ENCODE data around the gene TRIM71.
"Not testable (repeated sequence)": the region's sequence is repeated elsewhere in the genome, so short reads cannot be mapped to it uniquely, and the experiment has no call there.

The TRIM71 gene

GRCh38 chr3:32820430-32820829, 2.6 kb downstream of the TRIM71 start:
- no peak for DNase-seq

DNA sequence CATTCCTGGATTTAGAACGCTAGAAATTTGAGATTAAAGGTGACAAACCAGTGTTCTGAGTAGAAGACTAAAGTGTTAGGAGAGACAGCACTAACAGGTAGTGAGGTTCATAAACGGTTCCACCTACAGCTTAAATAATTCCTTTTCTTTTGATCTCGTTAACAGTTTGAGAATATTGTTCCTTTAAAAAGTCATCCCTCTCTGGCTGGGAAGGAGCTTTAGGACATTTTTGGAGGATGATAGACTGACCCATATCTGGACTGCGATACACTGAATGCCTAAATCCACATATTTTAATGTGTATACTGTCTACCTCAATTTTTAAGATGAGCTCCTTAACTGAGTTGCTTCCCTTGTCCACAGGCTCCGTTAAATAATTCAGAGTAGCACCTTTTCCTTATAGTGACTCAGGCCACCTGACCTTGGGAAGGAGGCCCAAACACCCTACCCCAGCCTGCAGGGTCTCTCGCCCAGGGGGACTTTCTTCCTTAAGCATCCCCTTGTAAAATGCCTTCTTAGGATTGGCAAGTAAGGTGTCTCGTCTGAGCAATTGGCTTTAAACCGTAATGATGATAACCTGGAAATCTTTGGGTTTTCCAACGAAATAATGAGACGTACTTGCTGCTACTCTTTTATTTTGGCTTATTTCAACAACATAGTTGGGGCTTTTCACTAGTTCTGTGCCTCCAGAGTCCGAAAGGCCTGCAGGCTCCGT, 3.3 kb downstream of the TRIM71 start:
- DNase-seq, result no peak

DNA sequence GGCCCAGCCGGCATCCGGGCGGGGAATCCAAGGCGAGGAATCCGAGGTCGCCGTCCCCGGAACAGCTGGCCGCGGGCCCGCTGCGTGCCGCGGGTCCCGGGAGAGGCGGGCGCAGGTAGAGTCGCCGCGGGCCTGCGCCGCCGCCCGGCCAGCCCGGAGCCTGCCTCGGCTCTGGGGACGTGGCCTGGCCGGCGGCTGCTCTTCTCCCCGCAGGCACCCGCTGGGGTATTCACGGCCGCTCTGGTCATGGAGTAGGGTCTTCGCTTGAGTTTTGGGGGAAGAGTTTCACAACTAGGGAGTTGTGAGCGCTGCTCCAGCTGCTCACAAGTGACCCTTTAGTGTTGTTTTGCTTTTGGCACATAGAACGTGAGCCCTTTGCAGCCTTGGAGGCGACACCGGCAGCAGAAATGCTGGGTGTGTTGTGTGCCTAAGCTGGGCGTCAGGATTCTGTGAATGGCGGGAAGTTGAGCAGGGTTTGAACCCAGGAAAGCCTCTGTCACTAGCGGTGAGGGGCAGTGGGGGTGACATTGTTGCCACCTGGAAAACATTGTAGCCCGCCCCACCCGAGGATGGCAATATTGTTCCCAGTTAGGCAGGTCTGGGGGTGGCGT, 4.0 kb downstream of the TRIM71 start:
- peak in 1 of 2 experiments; percentile 8 for DNase-seq

DNA sequence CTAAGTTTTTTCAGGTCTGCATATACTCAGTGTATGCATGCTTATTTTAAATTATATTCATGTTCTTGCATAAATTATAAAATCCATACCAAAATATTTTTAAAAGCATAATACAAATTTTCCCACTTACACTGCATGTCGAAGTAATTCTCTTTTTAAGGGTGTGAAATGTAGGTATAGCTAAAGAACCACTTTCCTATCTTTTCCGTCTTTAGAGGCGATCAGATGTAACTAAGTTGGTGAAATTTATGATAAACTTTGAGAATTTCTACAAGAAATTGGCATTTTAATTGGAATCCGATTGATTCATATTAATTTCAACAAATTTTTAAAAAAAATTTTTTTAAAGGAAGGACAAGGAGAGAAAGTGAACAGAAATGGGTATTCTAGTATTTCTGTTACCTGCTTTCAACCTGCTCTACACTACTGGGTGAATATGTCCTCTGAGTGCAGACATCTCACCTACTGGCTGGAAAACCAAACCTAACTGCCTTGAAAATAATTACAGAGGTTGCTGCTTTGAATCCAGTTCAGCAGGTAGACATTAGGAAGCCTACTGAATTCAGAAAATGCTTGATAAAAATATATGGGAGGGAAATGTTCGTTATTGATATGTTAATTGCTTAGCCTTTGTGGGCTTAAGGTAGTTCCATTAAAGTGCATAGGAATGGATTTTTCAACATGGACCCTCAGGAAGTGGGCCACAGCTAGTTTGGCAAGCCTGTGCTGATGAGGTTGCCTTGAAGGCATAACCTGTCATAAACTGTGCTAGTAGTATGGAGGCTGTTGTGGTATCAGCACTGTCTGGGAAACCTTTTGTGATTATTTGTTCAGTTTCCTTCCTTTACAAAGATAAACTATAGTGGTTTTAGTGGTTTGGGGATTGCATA, 5.1 kb downstream of the TRIM71 start:
- no peak for DNase-seq

DNA sequence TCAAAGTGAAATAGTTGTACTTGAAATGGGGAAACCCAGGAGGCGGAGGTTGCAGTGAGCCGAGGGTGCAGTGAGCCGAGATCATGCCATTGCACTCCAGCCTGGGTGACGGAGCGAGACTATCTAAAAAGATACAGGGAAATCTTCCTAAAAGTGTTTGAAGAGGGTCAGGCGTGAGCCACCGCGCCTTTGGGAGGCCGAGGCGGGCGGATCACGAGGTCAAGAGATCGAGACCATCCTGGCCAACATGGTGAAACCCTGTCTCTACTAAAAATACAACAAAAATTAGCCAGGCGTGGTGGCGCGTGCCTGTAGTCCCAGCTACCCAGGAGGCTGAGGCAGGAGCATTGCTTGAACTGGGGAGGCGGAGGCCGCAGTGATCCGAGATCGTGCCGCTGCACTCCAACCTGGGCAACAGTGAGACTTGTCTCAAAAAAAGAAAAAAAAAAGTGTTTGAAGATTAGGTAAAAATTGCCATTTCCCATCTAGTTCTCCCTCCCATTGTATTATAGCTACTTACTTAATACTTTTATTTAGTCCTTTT, 5.9 kb downstream of the TRIM71 start:
- not testable (repeated sequence) for DNase-seq

DNA sequence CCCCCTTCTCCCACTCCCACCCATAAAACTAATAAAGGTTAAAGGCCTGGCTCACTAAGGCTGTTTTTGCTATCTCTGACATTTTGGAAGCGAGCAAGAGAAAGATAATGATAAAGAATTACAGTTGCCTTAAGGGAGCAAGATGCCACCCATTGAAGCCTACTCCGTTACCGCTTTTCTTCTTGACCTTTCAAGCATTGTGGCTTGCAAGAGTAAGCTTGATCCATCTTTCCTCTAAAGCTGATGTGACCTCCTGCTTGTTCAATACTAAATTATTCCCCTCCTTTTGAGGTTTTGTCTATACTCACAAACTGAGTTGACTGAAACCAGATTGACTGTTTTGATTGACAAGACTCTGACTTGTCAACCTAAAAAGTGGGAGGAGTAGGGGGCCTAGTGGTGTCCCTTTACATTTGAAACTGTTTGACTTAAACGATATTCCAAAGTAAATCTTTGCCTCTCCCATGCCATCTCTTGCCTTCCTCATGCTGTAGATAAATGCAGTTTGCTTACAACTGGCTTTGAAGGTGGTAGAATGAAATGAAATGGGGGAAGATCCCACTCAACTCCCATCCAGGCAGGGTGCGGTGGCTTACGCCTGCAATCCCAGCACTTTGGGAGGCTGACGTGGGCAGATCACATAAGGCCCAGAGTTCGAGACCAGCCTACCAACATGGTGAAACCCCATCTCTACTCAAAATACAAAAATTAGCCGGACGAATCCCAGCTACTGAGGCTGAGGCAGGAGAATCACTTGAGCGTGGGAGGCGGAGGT, 8.0 kb downstream of the TRIM71 start:
- no peak for DNase-seq

DNA sequence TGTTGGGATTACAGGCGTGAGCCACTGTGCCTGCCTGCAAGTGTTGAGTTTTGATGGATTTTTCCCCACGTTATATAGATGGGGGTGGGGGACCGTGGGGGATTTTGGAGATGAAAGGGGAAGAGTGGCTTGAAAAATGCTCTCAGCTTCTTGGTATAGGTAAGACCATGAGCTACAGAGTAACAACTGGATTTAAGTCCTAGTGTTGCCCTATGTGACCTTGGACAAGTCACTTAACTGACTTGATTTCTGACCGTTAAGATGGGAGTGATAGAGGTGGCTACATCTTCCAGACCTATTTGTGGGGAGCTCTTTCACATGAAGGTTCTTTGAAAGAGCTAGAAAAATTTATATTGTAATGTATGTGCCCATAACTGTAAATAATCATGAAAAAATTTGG, 13.3 kb downstream of the TRIM71 start:
- no peak for DNase-seq

DNA sequence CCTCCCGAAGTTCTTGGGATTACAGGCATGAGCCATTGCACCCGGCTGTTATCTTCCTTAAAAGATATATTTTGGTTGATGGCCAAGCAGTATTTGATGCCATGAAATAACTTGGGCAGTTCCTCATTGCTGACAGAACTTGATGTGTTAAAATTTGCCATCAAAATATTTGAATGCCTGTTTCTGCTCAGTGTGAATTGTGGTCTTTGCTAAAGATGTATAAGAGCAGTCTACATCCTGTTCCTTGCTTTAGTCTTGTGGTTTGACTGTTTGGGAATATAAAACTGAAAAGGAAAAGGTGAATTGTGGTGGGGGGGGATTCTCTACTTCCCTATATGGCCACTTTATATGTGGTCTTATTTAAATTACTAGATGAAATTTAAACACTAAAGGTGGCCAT, 14.0 kb downstream of the TRIM71 start:
- no peak for DNase-seq

DNA sequence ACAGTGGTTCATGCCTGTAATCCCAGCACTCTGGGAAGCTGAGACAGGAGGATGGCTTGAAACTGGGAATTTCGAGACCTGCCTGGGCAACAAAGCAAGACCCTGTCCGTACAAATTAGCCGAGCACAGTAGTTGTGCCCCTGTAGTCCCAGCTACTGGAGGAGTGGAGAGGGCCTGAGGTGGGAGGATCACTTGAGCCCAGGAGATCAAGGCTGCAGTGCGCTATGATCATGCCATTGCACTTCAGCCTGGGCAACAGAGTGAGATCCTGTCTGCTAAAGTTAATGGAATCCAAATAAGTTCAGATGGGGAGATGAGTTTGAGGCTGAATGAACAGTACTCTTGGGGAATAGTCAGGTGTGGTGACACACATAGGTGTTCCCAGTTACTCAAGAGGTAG, 14.4 kb downstream of the TRIM71 start:
- no peak for DNase-seq

DNA sequence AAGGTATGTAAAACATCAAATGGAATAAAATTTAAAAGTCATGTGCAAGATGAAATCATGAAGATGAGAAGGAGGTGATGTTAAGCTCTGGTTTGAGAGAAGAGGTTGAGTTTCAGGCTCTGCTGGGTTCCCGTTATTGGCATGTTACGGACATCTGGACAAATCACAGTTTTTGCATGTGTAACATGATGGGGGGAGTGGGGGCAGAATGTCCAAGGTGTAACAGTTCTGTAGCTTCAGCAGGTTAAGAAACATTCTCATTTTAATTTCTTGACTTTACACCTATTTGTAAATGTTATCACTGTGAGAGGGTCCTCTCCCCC, 17.2 kb downstream of the TRIM71 start:
- DNase-seq, result no peak

GRCh38 chr3:32835961-32836360, 18.2 kb downstream of the TRIM71 start:
- DNase-seq, result no peak

DNA sequence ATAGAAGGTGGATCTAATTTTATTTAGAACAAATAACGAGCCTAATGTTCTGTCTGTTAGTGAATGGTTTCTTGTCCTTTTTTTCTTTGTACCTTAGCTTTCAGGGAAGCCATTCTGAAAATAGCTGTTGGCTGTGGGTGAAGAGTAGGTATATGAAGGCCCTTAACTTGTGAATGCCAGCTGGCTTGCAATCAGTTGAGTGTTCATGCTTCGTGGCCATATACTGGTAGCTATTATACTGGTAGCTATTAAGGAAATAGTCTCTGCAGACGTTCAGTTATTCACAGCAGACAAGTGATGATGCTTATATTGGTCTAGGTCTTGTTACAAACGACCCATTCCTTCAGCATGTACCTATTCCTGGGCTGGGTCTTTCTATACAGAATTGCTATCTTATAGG, 18.8 kb downstream of the TRIM71 start:
- no peak for DNase-seq

DNA sequence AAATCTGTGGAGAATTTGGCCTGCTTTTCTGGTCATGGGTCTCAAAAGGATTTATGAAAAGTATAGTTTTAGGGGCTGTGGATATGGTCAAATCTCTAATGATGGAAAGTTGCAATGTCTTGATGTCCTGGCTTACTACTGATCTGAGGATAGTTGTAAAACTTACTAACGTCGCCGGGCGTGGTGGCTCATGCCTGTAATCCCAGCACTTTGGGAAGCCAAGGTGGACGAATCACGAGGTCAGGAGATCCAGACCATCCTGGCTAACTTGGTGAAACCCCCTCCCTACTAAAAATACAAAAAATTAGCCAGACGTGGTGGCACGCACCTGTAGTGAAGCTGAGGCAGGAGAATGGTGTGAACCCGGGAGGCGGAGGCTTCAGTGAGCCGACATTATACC, 19.6 kb downstream of the TRIM71 start:
- no peak for DNase-seq

GRCh38 chr3:32837789-32838188, 20.0 kb downstream of the TRIM71 start:
- no peak for DNase-seq

- DNase-seq, result no peak
Measured at GRCh38 chr3:32839714-32840085, 21.9 kb downstream of the TRIM71 start.

DNA sequence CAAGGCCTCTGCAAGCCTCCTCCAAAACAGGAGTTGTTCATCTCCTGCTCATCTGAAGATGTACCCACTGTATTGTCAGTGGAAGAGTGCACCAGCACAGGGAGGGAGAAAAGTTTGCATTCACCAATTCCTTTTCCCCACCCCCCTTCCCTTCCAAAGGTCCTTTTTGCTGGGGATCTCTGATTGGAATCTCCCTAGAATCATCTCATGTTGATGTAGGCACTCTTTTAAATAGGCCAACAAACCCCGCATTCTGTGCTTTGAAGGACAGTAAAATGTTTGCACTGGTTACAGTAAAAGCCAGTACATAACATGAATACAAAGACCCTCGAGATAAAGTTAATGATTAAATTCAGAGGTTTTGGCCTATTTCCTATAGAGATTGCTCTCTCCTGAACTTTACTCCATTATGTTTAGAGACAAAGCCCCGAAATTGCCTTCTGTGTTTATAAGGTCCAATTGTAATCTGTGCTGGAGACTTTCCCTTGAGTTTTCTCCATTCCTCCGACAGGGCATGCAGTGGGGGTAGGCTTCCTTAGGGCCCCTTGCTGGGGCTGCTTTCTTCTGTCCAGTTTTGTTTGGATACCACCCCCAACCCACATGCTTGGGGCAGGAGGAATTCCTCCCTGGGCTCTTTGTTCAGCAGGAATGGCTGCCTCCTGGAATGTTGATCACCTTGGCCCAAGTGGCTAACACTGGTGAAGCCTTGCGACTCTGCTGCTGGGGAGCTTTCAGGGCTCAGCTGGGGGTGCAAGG, 22.5 kb downstream of the TRIM71 start:
- DNase-seq, result no peak

DNA sequence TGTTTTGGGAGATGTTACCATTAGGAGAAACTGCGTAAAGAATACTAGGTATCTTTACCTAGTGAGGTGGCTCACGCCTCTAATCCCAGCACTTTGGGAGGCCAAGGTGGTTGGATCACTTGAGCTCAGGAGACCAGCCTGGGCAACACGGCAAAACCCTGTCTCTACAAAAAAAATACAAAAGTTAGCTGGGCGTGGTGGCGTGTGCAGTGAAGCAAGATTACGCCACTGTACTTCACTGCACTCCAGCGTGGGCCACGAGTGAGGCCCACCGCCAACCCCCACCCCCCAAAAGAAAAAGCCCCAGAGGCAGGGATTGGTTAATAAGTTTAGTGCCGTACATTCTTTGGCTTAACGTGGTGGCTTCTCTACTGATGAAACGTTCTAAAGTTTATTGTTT, 23.5 kb downstream of the TRIM71 start:
- DNase-seq, result no peak

- no peak for DNase-seq
Measured at GRCh38 chr3:32841867-32842470, 24.2 kb downstream of the TRIM71 start.

GRCh38 chr3:32842531-32842931, 24.7 kb downstream of the TRIM71 start:
- DNase-seq, result peak in 1 of 2 experiments; percentile 19

- DNase-seq, result no peak
Measured at GRCh38 chr3:32842987-32843386, 25.2 kb downstream of the TRIM71 start.

DNA sequence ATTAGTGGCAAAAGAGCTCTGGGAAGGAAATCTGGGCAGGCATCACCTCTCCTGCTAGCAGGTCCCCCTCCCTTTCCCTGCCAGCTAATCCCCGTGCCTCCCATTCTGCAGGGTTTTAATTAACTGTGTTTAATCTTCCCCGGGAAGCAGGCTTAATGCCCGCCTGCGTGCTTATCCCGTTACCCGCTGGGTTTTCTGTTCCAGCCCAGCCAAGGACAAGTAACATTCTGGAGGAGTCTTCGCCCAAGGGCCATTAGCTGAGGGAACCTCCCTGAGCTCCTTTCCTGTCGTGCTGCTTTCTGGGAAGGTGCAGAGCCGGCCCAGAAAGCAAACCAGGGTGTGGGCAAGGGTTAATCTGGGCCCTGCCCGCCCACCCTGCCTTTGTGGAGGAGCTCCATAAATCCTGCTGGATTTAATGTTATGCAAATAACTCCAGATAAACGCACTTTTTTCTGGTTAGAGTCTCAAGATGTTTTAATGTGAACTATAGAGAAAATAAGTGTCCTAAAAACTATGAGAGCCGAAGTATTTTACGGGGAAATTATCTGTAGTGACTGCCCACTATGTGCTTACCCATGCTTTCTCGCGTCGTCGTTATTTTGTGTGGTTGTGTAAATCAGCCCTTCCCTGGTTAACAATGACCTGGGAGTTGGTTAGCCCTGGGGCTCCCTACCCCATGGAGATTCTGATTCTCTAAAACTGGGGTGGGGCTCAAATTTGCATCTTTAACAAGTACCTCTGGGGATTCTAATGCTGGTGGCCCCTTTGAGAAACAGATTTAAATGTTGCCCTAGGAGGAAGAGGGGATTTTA, 25.9 kb downstream of the TRIM71 start:
- peak; percentile 84 to 89 for DNase-seq

Measured in NCI-H524 (cell line).